Panc1 (cell line): ENCODE results near the gene PLPPR4. TPM values are rescaled to one million over a fixed set of nuclear protein-coding genes. Genes with fewer than 3 reads are reported as not detected.
"Not testable (repeated sequence)": the region's sequence is repeated elsewhere in the genome, so short reads cannot be mapped to it uniquely, and the experiment has no call there.

Source experiments
- ATAC-seq: fragments of 200-7000 bp; cut with Tn5 transposase; 2 replicates; pipeline ENCODE4 v1.9.1; 2020; ENCODE audit warnings: mild to moderate bottlenecking, moderate library complexity
- BruUV-seq: library from RNA; stranded (reverse); fragments of 400-500 nt; replicated peaks from 2 replicates; lab custom pipeline; 2021; lab: Mats Ljungman, UMichigan
- CTCF ChIA-PET: fragments of 300-600 bp; sonication (Branson Sonifier 250); formaldehyde crosslinking; loops from one replicate; lab custom pipeline; 2022; ENCODE audit warnings: antibody characterized with exemption; lab: Charles Lee
- POLR2A ChIA-PET: fragments of 300-600 bp; sonication (Branson Sonifier 250); formaldehyde crosslinking; loops from one replicate; lab custom pipeline; 2022; ENCODE audit warnings: antibody characterized with exemption; lab: Charles Lee
- DNase-seq: peaks from one replicate; pipeline ENCODE4 v3.0.0-alpha.2; 2010; ENCODE audit warnings: low read depth, low spot score
- H3K27ac ChIP-seq: 2 replicates; pipeline ENCODE4 v1.5.1; 2011; ENCODE audit warnings: mild to moderate bottlenecking, low read length, inconsistent platforms
- H3K27me3 ChIP-seq: fragments of 200-500 bp; sonication (Bioruptor generic); 2 replicates; pipeline ENCODE4 v1.6.0; 2014; ENCODE audit warnings: low read length, inconsistent platforms; ENCODE audit not compliant: control insufficient read depth, insufficient read depth
- H3K36me3 ChIP-seq: fragments of 200-500 bp; sonication (Bioruptor generic); 2 replicates; pipeline ENCODE4 v1.5.1; 2014; ENCODE audit warnings: inconsistent platforms, mild to moderate bottlenecking, low read length, moderate library complexity; ENCODE audit not compliant: control insufficient read depth, insufficient read depth
- H3K4me1 ChIP-seq: 2 replicates; pipeline ENCODE4 v1.5.1; 2011; ENCODE audit warnings: inconsistent platforms, mild to moderate bottlenecking, low read length, moderate library complexity; ENCODE audit not compliant: control insufficient read depth, insufficient read depth
- H3K4me3 ChIP-seq, 2 experiments: 2 replicates each; pipeline ENCODE4 v1.5.1; 2011 to 2012; ENCODE audit warnings: low read depth in 2 of 2, low read length in 2 of 2, mild to moderate bottlenecking in 2 of 2, inconsistent platforms in 1 of 2, moderate library complexity in 1 of 2
- H3K9me3 ChIP-seq: fragments of 200-500 bp; sonication (Bioruptor generic); 2 replicates; pipeline ENCODE4 v1.5.1; 2014; ENCODE audit warnings: low read depth, mild to moderate bottlenecking, inconsistent platforms, low read length, moderate library complexity; ENCODE audit not compliant: control insufficient read depth, insufficient read depth
- POLR2AphosphoS5 ChIP-seq: IDR thresholded peaks from 2 replicates; pipeline ENCODE4 v1.6.1; 2012; ENCODE audit warnings: mild to moderate bottlenecking, low read depth, low read length, moderate library complexity
- SIN3A ChIP-seq: IDR thresholded peaks from 2 replicates; pipeline ENCODE4 v1.6.1; 2012; ENCODE audit warnings: low read depth, mild to moderate bottlenecking, low read length, moderate library complexity, borderline replicate concordance; ENCODE audit not compliant: insufficient read depth
- TCF7L2 ChIP-seq: IDR thresholded peaks from 2 replicates; pipeline ENCODE4 v1.6.1; 2011; ENCODE audit warnings: mild to moderate bottlenecking, low read depth, low read length, inconsistent platforms
- in situ Hi-C: cut with HindIII; loops from 2 replicates; pipeline ENCODE4 v1.10.0; 2016; ENCODE audit warnings: low sequenced_read_pairs, low pct_unique_long_range_greater_than_20kb
- intact Hi-C: fragments of 100-400 bp; cut with micrococcal nuclease; formaldehyde crosslinking; loops from one replicate; pipeline ENCODE4 v1.10.0; 2022; ENCODE audit not compliant: unreplicated experiment
- total RNA-seq: library from RNA; stranded (reverse); gene quantifications from one replicate; pipeline ENCODE4 v1.2.1, GENCODE V29; 2021; ENCODE audit not compliant: unreplicated experiment
- TF ChIP-seq, protein P1 (sequence below): fragments of 450-650 bp; IDR thresholded peaks from 2 replicates; pipeline ENCODE4 v1.5.1; 2017; ENCODE audit warnings: mild to moderate bottlenecking
- TF ChIP-seq, protein P2 (sequence below), 2 experiments: IDR thresholded peaks; 2 replicates each; pipeline ENCODE4 v1.6.1; 2011 to 2012; ENCODE audit warnings: low read depth in 2 of 2, control low read depth in 1 of 2, low read length in 1 of 2, mild to moderate bottlenecking in 1 of 2, moderate library complexity in 1 of 2; ENCODE audit not compliant: insufficient read depth in 1 of 2

Gene PLPPR4
- total RNA-seq, 1 experiment from 2014 or later, result not detected

DNA sequence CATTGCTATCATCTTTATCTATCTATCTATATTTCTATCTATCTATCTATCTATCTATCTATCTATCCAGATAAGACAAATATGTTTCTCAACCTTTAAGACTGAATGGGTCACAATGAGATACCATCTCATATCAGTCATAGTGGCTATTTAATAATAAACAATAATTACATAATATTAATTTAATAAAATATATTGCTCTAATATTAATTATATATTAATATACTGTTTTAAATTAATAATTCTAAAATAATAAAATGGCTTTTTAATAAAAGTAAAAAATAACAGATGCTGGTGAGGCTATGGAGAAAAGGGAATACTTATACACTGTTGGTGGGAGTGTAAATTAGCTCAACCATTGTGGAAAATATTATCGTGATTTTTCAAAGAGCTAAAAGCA lies 13.0 kb upstream of the PLPPR4 start:
- in situ Hi-C loops (no loop called here), intact Hi-C loops (no loop called here)
- DNase-seq (no peak), ATAC-seq (no peak)
- Histone ChIP-seq H3K4me3 (no peak overlapping the region), H3K36me3 (no peaks in the 10 kb centered on the region), H3K9me3 (no peaks in the 10 kb centered on the region), H3K27me3 (no peaks in the 10 kb centered on the region), H3K4me1 (no peaks in the 10 kb centered on the region), H3K27ac (no peak overlapping the region)
- TF ChIP-seq, protein P1, sequence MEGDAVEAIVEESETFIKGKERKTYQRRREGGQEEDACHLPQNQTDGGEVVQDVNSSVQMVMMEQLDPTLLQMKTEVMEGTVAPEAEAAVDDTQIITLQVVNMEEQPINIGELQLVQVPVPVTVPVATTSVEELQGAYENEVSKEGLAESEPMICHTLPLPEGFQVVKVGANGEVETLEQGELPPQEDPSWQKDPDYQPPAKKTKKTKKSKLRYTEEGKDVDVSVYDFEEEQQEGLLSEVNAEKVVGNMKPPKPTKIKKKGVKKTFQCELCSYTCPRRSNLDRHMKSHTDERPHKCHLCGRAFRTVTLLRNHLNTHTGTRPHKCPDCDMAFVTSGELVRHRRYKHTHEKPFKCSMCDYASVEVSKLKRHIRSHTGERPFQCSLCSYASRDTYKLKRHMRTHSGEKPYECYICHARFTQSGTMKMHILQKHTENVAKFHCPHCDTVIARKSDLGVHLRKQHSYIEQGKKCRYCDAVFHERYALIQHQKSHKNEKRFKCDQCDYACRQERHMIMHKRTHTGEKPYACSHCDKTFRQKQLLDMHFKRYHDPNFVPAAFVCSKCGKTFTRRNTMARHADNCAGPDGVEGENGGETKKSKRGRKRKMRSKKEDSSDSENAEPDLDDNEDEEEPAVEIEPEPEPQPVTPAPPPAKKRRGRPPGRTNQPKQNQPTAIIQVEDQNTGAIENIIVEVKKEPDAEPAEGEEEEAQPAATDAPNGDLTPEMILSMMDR, result no peak
- TF ChIP-seq TCF7L2 (no peak), SIN3A (no peak)
- TF ChIP-seq, protein P2, sequence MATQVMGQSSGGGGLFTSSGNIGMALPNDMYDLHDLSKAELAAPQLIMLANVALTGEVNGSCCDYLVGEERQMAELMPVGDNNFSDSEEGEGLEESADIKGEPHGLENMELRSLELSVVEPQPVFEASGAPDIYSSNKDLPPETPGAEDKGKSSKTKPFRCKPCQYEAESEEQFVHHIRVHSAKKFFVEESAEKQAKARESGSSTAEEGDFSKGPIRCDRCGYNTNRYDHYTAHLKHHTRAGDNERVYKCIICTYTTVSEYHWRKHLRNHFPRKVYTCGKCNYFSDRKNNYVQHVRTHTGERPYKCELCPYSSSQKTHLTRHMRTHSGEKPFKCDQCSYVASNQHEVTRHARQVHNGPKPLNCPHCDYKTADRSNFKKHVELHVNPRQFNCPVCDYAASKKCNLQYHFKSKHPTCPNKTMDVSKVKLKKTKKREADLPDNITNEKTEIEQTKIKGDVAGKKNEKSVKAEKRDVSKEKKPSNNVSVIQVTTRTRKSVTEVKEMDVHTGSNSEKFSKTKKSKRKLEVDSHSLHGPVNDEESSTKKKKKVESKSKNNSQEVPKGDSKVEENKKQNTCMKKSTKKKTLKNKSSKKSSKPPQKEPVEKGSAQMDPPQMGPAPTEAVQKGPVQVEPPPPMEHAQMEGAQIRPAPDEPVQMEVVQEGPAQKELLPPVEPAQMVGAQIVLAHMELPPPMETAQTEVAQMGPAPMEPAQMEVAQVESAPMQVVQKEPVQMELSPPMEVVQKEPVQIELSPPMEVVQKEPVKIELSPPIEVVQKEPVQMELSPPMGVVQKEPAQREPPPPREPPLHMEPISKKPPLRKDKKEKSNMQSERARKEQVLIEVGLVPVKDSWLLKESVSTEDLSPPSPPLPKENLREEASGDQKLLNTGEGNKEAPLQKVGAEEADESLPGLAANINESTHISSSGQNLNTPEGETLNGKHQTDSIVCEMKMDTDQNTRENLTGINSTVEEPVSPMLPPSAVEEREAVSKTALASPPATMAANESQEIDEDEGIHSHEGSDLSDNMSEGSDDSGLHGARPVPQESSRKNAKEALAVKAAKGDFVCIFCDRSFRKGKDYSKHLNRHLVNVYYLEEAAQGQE (IDR thresholded peaks at IDR 0.05; ENCODE audit: insufficient read depth in 1 of 2, low read depth in 2 of 2, low read length in 1 of 2), result no peak
- ChIA-PET POLR2A (no interaction called here), CTCF (no interaction called here)
- no TSS peak for BruUV-seq

DNA sequence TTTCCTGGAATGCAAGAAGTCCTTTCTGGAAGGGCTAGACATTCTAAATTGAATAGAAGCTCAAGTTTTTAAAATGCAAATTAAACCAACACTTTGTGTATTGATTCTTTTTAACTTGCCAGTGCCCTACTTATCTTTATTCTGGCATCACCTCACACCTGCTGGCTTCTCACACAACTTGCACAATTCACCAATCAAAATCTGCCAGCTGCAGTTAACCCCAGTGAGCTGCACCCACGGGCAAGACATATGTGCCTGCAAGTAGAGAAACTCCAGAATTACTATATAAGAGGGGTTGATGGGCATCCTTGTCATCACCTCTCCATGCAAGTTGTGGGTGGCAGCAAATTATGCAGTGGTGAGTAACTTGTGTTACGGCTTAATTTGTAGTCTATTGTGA lies 11.7 kb upstream of the PLPPR4 start:
- Histone ChIP-seq H3K4me1 (no peaks in the 10 kb centered on the region), H3K9me3 (no peaks in the 10 kb centered on the region), H3K27me3 (no peaks in the 10 kb centered on the region), H3K36me3 (no peaks in the 10 kb centered on the region), H3K4me3 (no peak overlapping the region), H3K27ac (no peak overlapping the region)
- no peak for DNase-seq
- ATAC-seq, result no peak
- no TSS peak for BruUV-seq
- CTCF ChIA-PET, result no interaction called here
- intact Hi-C loops (no loop called here), in situ Hi-C loops (no loop called here)
- POLR2A ChIA-PET, result no interaction called here
- TF ChIP-seq, protein P2 (IDR thresholded peaks at IDR 0.05; ENCODE audit: insufficient read depth in 1 of 2, low read depth in 2 of 2, low read length in 1 of 2), result no peak
- no peak for TF ChIP-seq SIN3A
- no peak for TF ChIP-seq TCF7L2
- no peak for TF ChIP-seq POLR2AphosphoS5
- TF ChIP-seq, protein P1, result no peak

DNA sequence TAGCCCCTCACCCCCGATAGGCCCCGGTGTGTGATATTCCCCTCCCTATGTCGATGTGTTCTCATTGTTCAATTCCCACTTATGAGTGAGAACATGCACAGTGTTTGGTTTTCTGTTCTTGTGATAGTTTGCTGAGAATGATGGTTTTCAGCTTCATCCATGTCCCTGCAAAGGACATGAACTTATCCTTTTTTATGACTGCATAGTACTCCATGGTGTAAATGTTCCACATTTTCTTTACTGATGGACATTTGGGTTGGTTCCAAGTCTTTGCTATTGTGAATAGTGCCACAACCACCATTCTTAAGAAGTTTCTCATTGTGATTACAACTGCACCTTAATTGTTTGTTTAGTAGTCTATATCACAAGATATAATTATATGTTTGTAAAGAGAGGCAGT lies 3.9 kb upstream of the PLPPR4 start:
- in situ Hi-C loops, result not testable (repeated sequence)

More for the DNA sequence above, 3.9 kb upstream of the PLPPR4 start:
- H3K9me3 ChIP-seq, CTCF ChIA-PET, ATAC-seq, BruUV-seq, H3K36me3 ChIP-seq, H3K4me3 ChIP-seq, intact Hi-C loops, H3K27ac ChIP-seq, H3K4me1 ChIP-seq, POLR2A ChIA-PET, H3K27me3 ChIP-seq, DNase-seq: not testable (repeated sequence)
